Hepatocyte (in vitro differentiated cells): ENCODE measurements around the gene CNPY2.

ENCODE experiments used
- CTCF ChIP-seq: fragments of 200-600 bp; sonication (generic); IDR thresholded peaks from 2 replicates; pipeline ENCODE4 v1.5.1; 2016; ENCODE audit warnings: antibody characterized with exemption, mild to moderate bottlenecking; ENCODE audit not compliant: poor library complexity
- EZH2 ChIP-seq: fragments of 200-600 bp; sonication (generic); IDR thresholded peaks from 2 replicates; pipeline ENCODE4 v1.6.1; 2016; ENCODE audit warnings: antibody characterized with exemption, mild to moderate bottlenecking, borderline replicate concordance
- EZH2phosphoT487 ChIP-seq: fragments of 200-600 bp; sonication (generic); IDR thresholded peaks from one replicate; pipeline ENCODE4 v1.6.1; 2018; ENCODE audit warnings: antibody characterized with exemption, mild to moderate bottlenecking, low read depth, moderate library complexity; ENCODE audit not compliant: unreplicated experiment, severe bottlenecking

DNA sequence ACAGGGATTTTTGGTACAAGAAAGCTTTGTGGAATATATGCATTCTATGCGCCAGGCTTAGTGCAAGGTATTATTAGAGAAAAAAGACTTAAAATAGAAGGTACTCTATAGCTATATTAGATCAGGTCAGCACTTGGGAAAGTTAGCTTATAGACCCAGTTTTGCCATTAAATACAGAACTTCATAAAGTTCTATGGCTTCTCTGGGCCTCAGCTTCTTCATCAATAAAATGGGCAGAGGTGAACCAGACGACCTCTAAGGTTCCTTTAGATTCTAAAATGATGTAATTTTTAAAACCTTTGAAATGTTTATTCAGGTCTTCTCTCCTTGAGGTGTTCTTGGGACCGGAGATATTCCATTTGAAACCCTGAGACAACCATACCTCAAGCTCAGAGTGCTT lies 7.1 kb downstream of the CNPY2 start:
- TF ChIP-seq CTCF = no peak
- no peak for TF ChIP-seq EZH2
- no peak for TF ChIP-seq EZH2phosphoT487
